Measurements from ENCODE around the gene TNNT3.

The TNNT3 gene

DNA sequence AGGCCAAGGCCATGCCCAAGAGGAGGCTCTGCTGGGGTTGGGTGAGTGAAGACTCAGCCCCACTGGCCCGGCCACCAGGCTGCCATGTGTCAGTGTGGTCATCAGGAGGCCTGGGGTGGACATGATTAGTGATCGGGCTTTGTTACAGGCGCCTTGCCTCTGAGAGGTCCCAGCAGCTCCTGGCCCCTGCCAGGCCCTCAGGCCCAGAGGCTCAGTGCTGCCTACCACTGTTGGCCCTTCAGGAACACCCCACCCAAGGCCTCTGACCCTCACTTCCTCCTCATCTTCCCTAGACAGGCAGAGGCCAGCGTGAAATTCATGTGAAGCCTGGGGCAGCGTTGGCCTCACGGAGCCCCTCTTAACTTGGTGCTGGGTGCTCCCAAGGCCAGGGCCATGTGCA is 29.8 kb downstream of the TNNT3 start:
- H3K4me3 ChIP-seq (ENCODE audit: low read depth in 1 of 2, low read length in 2 of 2): no peak overlapping the region
- H3K4me2 ChIP-seq (ENCODE audit: insufficient read depth, low read length): no peak overlapping the region
- ATAC-seq (ENCODE audit: insufficient read depth, low read depth) (no peak), DNase-seq (no peak)
- H3K27me3 ChIP-seq (ENCODE audit: insufficient read depth, low read length, poor library complexity): no peaks in the 10 kb centered on the region
- no peaks in the 10 kb centered on the region for H3K36me3 ChIP-seq (ENCODE audit: insufficient read depth, low read length)
- no peaks in the 10 kb centered on the region for H3K79me2 ChIP-seq (ENCODE audit: insufficient read depth, low read length)
- H3K9me3 ChIP-seq (ENCODE audit: insufficient read depth, low read length, severe bottlenecking): no peaks in the 10 kb centered on the region
- TF ChIP-seq, protein P1, sequence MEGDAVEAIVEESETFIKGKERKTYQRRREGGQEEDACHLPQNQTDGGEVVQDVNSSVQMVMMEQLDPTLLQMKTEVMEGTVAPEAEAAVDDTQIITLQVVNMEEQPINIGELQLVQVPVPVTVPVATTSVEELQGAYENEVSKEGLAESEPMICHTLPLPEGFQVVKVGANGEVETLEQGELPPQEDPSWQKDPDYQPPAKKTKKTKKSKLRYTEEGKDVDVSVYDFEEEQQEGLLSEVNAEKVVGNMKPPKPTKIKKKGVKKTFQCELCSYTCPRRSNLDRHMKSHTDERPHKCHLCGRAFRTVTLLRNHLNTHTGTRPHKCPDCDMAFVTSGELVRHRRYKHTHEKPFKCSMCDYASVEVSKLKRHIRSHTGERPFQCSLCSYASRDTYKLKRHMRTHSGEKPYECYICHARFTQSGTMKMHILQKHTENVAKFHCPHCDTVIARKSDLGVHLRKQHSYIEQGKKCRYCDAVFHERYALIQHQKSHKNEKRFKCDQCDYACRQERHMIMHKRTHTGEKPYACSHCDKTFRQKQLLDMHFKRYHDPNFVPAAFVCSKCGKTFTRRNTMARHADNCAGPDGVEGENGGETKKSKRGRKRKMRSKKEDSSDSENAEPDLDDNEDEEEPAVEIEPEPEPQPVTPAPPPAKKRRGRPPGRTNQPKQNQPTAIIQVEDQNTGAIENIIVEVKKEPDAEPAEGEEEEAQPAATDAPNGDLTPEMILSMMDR (IDR thresholded peaks at IDR 0.05; ENCODE audit: borderline replicate concordance, extremely low read depth, low read length, poor library complexity, severe bottlenecking): no peak
- TF ChIP-seq EZH2 (IDR thresholded peaks at IDR 0.05; ENCODE audit: borderline replicate concordance, low read depth, low read length, severe bottlenecking): no peak
- no peaks in the 10 kb centered on the region for H3K4me1 ChIP-seq (ENCODE audit: insufficient read depth, low read length)
- no peaks in the 10 kb centered on the region for H4K20me1 ChIP-seq (ENCODE audit: insufficient read depth, low read length)
- H2AFZ ChIP-seq (ENCODE audit: low read depth, low read length): no peak overlapping the region
- H3K9ac ChIP-seq (ENCODE audit: low read depth, low read length): no peak overlapping the region
- no peak overlapping the region for H3K27ac ChIP-seq (ENCODE audit: low read length)

DNA sequence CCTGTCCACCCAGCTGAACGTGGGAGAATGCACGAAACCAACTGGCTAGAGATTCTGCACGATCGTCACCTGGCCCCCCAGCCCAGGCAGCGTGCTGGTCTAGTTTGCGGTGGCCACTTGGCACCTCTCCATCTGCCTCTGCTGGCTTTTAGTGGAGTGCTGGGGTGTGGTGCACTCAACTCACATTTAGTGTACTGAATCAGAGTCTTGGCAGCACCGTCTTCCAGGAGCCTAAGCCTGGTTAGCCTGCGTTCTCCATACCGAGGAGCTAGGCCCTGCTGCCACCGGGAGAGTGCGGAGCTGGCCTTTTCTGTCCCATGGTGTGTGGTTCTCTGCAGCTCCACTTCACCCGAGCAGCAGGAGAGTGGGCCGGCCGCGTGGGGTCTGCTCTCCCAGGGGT is 30.4 kb downstream of the TNNT3 start:
- DNase-seq (no peak), ATAC-seq (ENCODE audit: insufficient read depth, low read depth) (no peak)
- Histone ChIP-seq H4K20me1 (ENCODE audit: insufficient read depth, low read length) (no peaks in the 10 kb centered on the region), H3K79me2 (ENCODE audit: insufficient read depth, low read length) (no peaks in the 10 kb centered on the region), H3K4me1 (ENCODE audit: insufficient read depth, low read length) (no peaks in the 10 kb centered on the region), H3K9me3 (ENCODE audit: insufficient read depth, low read length, severe bottlenecking) (no peaks in the 10 kb centered on the region), H2AFZ (ENCODE audit: low read depth, low read length) (no peak overlapping the region), H3K27me3 (ENCODE audit: insufficient read depth, low read length, poor library complexity) (no peaks in the 10 kb centered on the region), H3K9ac (ENCODE audit: low read depth, low read length) (no peak overlapping the region), H3K4me2 (ENCODE audit: insufficient read depth, low read length) (no peak overlapping the region), H3K27ac (ENCODE audit: low read length) (no peak overlapping the region), H3K36me3 (ENCODE audit: insufficient read depth, low read length) (no peaks in the 10 kb centered on the region), H3K4me3 (ENCODE audit: low read depth in 1 of 2, low read length in 2 of 2) (no peak overlapping the region)
- TF ChIP-seq, protein P1 (IDR thresholded peaks at IDR 0.05; ENCODE audit: borderline replicate concordance, extremely low read depth, low read length, poor library complexity, severe bottlenecking): no peak
- no peak for TF ChIP-seq EZH2 (IDR thresholded peaks at IDR 0.05; ENCODE audit: borderline replicate concordance, low read depth, low read length, severe bottlenecking)

DNA sequence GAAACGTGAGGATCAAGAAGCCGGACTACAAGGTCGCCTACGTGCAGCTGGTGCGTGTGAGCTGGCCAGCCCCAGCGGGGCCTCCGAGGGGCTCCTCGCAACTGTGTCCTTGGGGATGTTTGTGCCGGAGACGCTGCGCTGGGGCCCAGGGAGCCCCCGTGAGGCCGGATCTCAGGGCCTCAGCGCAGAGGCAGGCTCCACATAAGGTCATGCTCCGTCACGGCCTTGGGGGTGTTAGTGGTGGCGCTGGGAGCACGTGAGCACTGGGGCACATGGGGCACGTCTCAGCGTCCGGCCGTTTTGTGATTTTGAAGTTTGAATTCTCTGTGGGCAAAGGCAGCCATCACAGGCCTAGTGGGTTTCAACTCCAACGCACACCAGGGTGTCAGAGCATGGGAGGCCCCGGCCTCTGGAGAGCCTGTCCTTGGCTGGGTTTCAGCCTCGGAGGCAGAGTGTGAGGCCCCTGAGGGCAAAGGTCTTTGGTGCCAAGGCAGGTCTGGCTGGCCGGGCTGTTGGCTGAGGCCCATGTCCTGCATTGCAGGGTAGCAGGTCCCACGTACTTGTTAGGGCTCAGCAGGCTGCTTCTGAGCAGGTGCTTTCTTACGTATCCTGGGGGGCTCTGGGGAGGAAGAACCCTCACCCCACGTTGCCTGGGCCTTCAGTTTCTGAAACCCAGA is 33.4 kb downstream of the TNNT3 start:
- no peaks in the 10 kb centered on the region for H3K27me3 ChIP-seq (ENCODE audit: insufficient read depth, low read length, poor library complexity)
- TF ChIP-seq, protein P1 (IDR thresholded peaks at IDR 0.05; ENCODE audit: borderline replicate concordance, extremely low read depth, low read length, poor library complexity, severe bottlenecking): no peak
- TF ChIP-seq EZH2 (IDR thresholded peaks at IDR 0.05; ENCODE audit: borderline replicate concordance, low read depth, low read length, severe bottlenecking): no peak
- no peaks in the 10 kb centered on the region for H3K9me3 ChIP-seq (ENCODE audit: insufficient read depth, low read length, severe bottlenecking)

More for the DNA sequence above, 33.4 kb downstream of the TNNT3 start:
- Histone ChIP-seq H3K4me3 (ENCODE audit: low read depth in 1 of 2, low read length in 2 of 2) (no peak overlapping the region), H3K36me3 (ENCODE audit: insufficient read depth, low read length) (no peaks in the 10 kb centered on the region), H3K9ac (ENCODE audit: low read depth, low read length) (no peak overlapping the region), H3K27ac (ENCODE audit: low read length) (no peak overlapping the region), H3K4me2 (ENCODE audit: insufficient read depth, low read length) (no peak overlapping the region), H3K4me1 (ENCODE audit: insufficient read depth, low read length) (no peaks in the 10 kb centered on the region), H4K20me1 (ENCODE audit: insufficient read depth, low read length) (no peaks in the 10 kb centered on the region), H2AFZ (ENCODE audit: low read depth, low read length) (no peak overlapping the region), H3K79me2 (ENCODE audit: insufficient read depth, low read length) (no peaks in the 10 kb centered on the region)
- DNase-seq (no peak), ATAC-seq (ENCODE audit: insufficient read depth, low read depth) (no peak)

All from DND-41 (cell line).